T follicular helper cell (primary cell): ENCODE results near the gene ABCF1.

Experiments
- DNase-seq: peaks from one replicate; pipeline ENCODE4 v3.0.0-alpha.2; 2020; ENCODE audit warnings: low read depth

Gene ABCF1

DNA sequence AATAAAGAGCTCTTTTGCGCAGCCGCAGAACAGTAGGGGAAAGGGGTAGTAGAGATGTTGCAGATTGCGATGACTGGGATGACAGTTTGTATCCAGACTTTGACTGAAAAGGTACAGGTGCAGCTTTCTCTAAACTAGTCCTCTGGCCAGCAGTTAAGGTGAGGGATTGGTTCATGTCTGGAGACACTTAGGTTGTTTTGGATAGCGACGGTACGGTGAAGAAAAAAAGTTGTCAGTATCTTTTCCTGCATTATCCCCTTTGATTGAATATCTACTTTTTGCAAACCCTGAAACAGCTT lies 13.6 kb upstream of the ABCF1 start:
- no peak for DNase-seq

DNA sequence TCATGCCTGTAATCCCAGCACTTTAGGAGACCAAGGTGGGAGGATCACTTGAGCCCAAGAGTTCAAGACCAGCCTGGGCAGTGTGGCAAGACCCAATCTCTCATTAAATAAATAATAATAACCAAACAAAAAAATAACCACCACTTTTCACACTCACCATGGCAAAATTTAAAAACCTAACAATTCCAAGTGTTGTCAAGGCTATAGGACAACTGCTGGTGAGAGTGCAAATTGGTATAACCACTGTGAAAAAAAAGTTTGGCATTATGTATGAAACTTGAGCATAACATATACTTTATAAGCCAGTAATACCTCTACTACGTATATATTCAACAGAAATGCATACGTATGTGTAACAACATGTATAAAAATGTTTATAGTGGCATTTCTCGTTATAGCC lies 10.3 kb upstream of the ABCF1 start:
- no peak for DNase-seq

DNA sequence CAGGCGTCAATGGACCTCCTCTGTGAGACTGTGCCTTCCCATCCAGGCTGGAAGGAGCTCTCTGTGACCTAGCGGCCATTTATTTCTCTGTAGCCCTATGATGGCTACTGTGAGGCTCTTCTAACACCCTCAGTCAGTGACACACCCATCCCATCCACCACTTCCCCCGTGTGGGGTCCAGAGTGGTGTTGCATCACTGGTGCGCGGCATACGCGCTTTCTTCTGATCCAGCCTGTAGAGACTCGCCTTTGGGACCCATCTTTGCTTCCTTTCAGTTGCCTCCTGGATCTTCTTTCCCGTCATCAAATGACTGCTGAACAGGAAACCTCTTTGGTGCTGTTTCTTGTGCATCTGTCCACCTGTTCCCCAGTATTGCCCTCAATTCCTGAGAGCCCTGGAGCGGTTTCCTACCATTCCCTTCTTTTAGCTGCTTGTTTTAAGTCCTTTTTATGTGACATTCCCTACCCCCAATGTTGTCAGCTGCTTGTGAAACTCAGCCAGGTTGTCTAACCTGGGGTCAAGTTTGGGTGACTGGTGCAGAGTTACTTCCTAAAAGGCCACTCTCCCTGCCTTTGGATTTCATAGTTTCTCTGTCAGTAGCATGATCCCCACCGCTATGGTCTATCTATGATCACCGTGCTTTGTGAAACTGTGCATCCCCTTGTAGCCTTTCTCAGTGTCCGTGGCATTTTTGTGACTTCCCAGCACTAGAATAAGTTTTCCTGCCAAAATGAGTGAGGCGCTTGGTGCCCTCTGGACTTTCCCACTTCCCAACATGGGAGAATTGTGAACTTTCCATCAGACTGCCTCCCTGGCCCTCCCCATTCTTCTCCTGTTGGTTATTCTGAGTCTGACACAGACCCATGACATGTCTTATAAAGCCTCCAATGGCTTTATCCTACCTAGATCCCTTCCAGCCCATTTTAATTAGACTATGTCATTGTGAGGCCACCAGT lies 8.5 kb upstream of the ABCF1 start:
- DNase-seq = no peak

DNA sequence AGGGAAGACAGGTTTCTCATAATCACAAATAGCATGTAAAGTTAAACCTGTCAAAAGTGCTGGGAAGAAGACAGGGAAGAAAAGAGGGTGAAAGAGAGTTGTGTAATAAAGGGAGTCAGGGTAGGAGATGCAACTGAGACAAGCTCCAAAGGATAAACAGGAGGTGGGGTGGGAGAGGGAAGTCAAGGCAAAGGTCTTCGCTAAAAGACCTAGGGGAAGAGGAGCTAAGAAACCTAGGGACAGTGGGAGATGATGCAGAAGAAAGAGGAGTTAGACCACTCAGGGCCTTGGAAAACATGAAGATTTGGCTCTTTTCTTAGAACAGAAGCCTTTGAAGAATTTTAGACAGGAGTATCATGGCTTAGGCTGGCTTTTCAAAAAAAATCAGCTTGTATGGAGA lies 7.1 kb upstream of the ABCF1 start:
- DNase-seq = no peak

DNA sequence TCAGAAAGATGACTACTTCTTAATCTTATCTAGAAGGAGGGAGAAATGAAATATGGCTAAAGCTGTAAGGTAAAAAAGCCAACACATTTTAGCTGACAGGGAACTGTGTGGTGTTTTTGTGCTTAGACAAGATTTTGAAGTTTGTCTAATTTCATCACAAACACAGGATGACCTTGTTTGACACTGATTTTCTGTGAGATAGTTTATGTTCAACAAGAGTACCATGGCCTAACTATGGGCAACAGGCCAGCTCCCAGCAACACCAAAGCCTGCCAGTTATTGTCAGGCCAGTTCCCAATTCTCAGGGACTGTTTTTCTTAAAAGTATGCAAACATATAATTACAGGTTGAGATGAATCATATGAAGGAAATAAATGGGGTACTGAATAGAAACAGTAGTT lies 5.5 kb upstream of the ABCF1 start:
- DNase-seq = no peak

- no peak for DNase-seq
Measured at GRCh38 chr6:30568245-30568644, 3.0 kb upstream of the ABCF1 start.

DNA sequence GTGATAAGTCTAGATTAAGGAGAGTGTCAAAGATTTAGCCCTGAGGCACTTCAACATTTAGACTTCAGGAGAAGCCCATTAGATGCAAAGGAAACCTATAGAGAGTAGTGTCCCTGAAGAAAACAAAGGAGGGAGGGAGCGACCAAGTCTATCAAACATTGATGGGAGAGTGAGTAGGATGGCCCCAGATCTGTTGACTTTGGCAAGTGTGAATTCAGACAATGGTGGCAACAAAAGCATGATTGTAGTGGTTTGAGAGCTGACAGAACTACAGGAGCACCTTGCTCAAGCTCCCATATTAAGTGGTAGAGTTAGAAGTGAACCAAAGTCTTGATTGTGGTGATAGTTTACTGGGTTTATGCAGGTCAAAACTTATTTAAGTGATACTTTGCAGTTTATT lies 979 bp upstream of the ABCF1 start:
- no peak for DNase-seq

DNA sequence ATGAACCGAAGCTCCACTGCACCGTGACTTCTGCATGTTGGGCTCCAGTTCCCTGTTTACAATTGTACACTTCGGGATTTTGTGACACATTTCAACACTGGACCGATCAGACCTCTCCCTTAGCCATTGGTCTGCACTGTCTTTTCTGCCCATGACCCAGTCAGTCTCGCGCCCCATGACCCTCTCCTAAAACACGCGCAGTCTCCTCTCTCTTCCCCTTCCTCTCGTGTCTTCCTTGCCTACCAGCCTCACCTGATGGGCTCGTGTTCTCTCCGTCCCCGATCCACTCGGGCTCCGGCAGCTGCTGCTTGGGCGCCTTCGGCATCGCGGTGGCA lies 535 bp upstream of the ABCF1 start:
- DNase-seq = no peak

GRCh38 chr6:30571762-30572082 lies 480 bp downstream of the ABCF1 start:
- DNase-seq = no peak

GRCh38 chr6:30572148-30572547 lies 906 bp downstream of the ABCF1 start:
- DNase-seq = no peak

- DNase-seq = no peak
Measured at GRCh38 chr6:30573113-30573512, 1.9 kb downstream of the ABCF1 start.

DNA sequence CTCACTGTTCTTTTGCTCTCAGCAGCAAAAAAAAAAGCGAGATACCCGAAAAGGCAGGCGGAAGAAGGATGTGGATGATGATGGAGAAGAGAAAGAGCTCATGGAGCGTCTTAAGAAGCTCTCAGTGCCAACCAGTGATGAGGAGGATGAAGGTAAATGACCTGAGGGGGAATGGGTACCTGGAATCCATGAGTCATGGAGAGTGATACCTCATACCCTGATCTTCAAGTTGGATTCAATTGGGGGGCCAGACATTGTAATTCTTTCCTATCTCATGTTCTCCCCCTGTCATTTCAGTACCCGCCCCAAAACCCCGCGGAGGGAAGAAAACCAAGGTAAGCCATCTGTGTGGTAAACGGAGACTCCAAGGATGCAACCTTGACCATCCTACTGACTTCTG lies 6.8 kb downstream of the ABCF1 start:
- no peak for DNase-seq

DNA sequence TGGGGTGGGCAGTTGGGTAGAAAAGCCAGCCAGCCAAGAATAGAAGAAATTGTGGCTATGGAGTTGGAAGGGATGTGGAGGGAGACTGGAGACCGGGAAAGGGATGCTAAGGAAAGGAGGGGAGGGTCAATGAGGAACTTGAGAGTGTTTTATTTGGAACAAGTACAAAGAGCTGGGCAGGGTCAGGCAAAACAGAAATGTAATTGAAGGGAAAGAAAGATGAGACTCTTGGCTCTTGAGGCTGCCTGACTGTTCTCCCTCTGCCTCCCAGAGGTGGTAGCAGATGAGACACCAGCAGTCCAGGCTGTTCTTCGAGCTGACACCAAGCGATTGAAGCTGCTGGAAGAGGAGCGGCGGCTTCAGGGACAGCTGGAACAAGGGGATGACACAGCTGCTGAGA lies 12.7 kb downstream of the ABCF1 start:
- DNase-seq = no peak

DNA sequence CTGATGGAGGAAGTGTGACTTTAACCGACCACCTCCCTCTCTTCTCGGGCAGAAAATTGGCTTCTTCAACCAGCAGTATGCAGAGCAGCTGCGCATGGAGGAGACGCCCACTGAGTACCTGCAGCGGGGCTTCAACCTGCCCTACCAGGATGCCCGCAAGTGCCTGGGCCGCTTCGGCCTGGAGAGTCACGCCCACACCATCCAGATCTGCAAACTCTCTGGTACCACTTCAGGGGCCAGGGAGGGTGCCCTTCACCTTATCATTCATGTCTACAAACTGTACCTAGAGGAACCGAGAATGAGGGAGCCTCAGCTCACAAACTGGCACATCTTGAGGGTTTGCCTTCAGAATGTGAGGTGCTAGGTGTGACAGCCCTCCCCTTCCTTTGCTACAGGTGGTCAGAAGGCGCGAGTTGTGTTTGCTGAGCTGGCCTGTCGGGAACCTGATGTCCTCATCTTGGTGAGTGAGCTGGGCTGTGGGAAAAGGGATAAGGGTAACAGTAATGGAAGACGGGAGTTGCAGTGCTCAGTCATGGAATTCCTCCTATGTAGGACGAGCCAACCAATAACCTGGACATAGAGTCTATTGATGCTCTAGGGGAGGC lies 18.6 kb downstream of the ABCF1 start:
- no peak for DNase-seq

DNA sequence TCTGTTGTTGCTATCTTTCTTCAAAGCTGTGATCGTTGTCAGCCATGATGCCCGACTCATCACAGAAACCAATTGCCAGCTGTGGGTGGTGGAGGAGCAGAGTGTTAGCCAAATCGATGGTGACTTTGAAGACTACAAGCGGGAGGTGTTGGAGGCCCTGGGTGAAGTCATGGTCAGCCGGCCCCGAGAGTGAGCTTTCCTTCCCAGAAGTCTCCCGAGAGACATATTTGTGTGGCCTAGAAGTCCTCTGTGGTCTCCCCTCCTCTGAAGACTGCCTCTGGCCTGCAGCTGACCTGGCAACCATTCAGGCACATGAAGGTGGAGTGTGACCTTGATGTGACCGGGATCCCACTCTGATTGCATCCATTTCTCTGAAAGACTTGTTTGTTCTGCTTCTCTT lies 19.3 kb downstream of the ABCF1 start:
- DNase-seq = no peak

GRCh38 chr6:30591008-30591407 lies 19.8 kb downstream of the ABCF1 start:
- no peak for DNase-seq

- DNase-seq = no peak
Measured at GRCh38 chr6:30592287-30592686, 21.0 kb downstream of the ABCF1 start.

- peak; percentile 78 for DNase-seq
Measured at GRCh38 chr6:30597315-30598144, 26.3 kb downstream of the ABCF1 start.

- DNase-seq = no peak
Measured at GRCh38 chr6:30598912-30599624, 27.8 kb downstream of the ABCF1 start.

GRCh38 chr6:30599625-30600324 lies 28.5 kb downstream of the ABCF1 start:
- no peak for DNase-seq

- no peak for DNase-seq
Measured at GRCh38 chr6:30600451-30600961, 29.3 kb downstream of the ABCF1 start.

- DNase-seq = no peak
Measured at GRCh38 chr6:30601436-30601814, 30.2 kb downstream of the ABCF1 start.
